H4 (cell line): ENCODE data around the gene LPA. TPM values are rescaled to one million over a fixed set of nuclear protein-coding genes. Genes with fewer than 3 reads are reported as not detected.

Source experiments
- DNase-seq: peaks from one replicate; pipeline ENCODE4 v3.0.0-alpha.2; 2015; ENCODE audit warnings: low spot score
- total RNA-seq: library from RNA; depleted of rRNA; stranded (reverse); fragments of >200 nt; shearing (Covaris generic); gene quantifications from 2 replicates; pipeline ENCODE4 v1.2.3, GENCODE V29; 2014; rRNA removed

LPA gene
- total RNA-seq, 1 experiment from 2014 or later: not detected

DNA sequence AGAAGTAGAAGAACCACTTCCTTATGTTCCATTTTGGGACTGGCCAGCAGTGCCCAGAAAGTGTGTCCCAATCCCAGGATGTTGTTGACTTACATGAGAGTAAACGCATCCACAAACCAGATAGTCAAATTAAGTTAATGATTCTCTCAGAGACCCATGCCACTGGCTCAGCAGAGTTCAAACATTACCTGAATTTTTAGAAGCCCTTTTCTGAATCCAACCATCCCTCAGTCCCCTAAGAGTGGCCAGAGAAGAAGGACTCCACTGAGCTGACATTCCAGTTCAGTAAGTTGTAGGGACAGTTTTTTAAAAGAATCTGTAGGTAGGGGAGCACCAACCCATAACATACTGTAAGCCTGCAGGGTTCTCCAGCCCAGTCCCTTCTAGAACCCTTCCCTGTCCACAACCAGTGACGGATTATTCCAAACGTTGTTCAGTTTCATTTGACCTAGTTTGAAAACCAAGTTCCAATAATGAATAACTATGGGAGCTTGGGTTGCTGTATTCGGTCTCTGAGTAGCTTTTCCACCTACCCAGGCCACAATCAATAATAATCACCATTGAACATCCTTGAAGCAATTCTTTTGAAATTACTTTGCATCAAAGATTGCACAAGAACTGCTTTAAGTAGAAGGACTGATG, 153.0 kb downstream of the LPA start:
- DNase-seq: no peak

- peak; percentile 25 for DNase-seq
Measured at GRCh38 chr6:160510199-160510598, 153.9 kb downstream of the LPA start.

GRCh38 chr6:160509610-160510009, 154.5 kb downstream of the LPA start:
- DNase-seq: no peak

DNA sequence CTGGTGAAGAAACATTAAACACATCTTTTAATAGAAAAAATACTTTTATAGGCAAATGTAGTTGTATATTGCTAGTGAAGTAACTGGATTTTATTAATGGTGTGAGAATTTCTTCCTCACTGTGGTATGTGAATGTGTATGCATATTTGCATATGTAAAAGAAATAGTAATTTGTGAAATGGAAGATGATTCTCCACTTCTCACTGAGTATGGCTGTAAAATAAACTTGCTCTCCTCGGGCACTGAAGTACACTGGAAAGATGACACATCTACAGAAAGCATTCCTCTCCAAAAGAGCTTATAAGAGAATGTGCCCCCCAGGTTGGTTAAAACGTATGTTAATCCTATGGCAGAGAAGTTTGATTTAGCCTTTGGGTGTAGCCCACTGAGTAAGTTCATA, 155.5 kb downstream of the LPA start:
- no peak for DNase-seq

DNA sequence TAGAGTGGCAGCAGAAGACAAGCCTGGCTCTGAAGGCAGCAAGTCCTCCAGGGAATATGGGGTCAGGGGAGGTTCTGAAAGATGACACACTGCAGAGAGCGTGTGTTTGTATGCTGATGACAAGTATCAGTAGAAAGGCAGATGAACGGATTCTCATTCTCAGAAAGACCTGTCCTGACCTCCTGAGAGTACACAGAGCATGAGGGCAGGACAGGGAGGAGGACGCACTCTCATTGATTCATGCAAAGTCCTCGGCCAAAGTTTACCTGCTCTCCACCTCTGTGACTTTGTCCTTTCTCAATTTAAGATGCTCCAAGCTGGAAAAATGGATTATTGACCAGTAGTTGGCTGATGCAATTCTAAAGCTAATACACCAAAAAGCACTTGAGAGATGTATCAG, 156.7 kb downstream of the LPA start:
- no peak for DNase-seq

DNA sequence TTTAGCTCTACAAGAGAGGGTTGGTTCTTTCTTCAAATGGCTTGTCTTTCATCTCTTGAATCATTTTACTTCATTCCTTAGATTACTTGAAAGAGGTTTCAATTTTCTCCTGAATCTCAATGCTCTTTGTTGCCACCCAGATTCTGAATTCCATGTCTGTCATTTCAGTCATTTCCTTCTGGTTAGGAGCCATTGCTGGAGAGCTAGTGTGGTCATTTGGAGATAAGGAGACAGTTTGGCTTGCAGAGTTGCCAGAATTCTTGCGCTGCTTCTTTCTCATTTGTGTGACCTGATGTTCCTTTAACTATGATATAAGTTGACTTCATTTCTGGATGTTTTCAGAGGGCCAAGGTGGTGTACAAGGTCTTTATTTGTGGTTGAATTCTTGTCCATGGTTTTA, 158.1 kb downstream of the LPA start:
- DNase-seq: no peak

- no peak for DNase-seq
Measured at GRCh38 chr6:160500639-160501038, 163.4 kb downstream of the LPA start.

- no peak for DNase-seq
Measured at GRCh38 chr6:160494576-160494975, 169.5 kb downstream of the LPA start.

DNA sequence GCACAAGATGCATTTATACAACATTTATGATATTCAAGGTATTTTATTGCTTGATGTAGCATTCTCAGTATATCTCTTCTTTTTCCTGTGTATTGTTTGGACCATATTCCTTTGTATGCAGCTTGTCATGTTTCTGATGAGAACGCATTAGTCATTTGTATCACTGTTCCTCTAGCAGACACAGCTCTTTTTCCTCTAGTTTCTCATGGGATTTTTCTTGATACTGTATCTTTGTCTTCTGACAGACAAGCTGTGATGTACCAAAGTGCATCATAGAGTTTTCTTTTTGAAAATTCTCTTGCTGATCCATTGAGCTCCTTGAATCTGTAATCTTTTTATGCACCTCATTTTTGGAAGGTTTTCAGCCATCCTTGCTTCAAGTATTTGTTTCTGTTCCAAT, 175.0 kb downstream of the LPA start:
- DNase-seq: no peak

DNA sequence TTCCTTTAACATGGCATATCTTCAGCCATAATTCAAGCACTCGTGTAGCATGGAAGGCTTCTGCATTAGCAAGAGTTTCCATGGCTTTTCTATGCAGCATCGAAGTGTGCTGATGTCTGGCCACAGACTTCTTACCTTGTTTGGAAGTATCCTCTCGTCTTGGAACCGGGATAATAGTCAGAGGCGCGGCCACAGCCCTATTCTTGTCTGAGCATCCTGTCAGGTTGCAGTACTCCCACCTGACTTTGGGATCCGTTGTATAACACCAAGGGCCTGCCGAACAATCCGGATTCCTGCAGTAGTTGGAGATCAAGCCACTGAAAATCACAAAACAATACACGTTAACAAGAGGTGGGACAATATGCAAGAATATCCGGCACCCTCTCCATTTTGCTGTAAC, 177.0 kb downstream of the LPA start:
- no peak for DNase-seq

Other genes starting within 250 kb of the LPA start
- not detected in 2 replicates for gene PLG, start 38.0 kb upstream of the LPA start, total RNA-seq